MM.1S (cell line): Measurements from ENCODE around the gene KCNIP3.

Experiments
- DNase-seq: peaks from one replicate; pipeline ENCODE4 v3.0.0-alpha.2; 2015
- H2AFZ ChIP-seq: fragments of 300-600 bp; sonication (generic); 2 replicates; pipeline ENCODE4 v1.6.0; 2016; ENCODE audit warnings: antibody characterized with exemption, low read length
- H3F3A ChIP-seq: fragments of 300-600 bp; sonication (generic); 2 replicates; pipeline ENCODE4 v1.6.1; 2016; ENCODE audit warnings: mild to moderate bottlenecking, antibody characterized with exemption, low read length, moderate library complexity, mixed read lengths; ENCODE audit not compliant: insufficient read depth
- H3K27ac ChIP-seq: fragments of 300-600 bp; sonication (generic); 2 replicates; pipeline ENCODE4 v1.5.1; 2016; ENCODE audit warnings: mild to moderate bottlenecking, low read length
- H3K27me3 ChIP-seq: fragments of 300-600 bp; sonication (generic); replicated peaks from 2 replicates; pipeline ENCODE4 v1.6.0; 2016; ENCODE audit warnings: low read length; ENCODE audit not compliant: insufficient read depth
- H3K36me3 ChIP-seq: fragments of 300-600 bp; sonication (generic); replicated peaks from 2 replicates; pipeline ENCODE4 v1.6.1; 2016; ENCODE audit warnings: mild to moderate bottlenecking, low read length, mixed read lengths; ENCODE audit not compliant: insufficient read depth
- H3K4me1 ChIP-seq: fragments of 300-600 bp; sonication (generic); 2 replicates; pipeline ENCODE4 v1.6.1; 2016; ENCODE audit warnings: low read length, mixed read lengths
- H3K4me2 ChIP-seq: fragments of 300-600 bp; sonication (generic); 2 replicates; pipeline ENCODE4 v1.6.0; 2016; ENCODE audit warnings: low read depth, low read length
- H3K4me3 ChIP-seq: fragments of 300-600 bp; sonication (generic); 2 replicates; pipeline ENCODE4 v1.5.1; 2016; ENCODE audit warnings: low read length, mixed read lengths
- H3K79me2 ChIP-seq: fragments of 300-600 bp; sonication (generic); 2 replicates; pipeline ENCODE4 v1.6.1; 2016; ENCODE audit warnings: mixed run types, low read length, mixed read lengths
- H3K9ac ChIP-seq: fragments of 300-600 bp; sonication (generic); 2 replicates; pipeline ENCODE4 v1.6.1; 2016; ENCODE audit warnings: low read length, mixed read lengths
- H3K9me2 ChIP-seq: fragments of 300-600 bp; sonication (generic); replicated peaks from 2 replicates; pipeline ENCODE4 v1.6.1; 2016; ENCODE audit warnings: mild to moderate bottlenecking, low read length, mixed read lengths; ENCODE audit not compliant: insufficient read depth
- H3K9me3 ChIP-seq: fragments of 300-600 bp; sonication (generic); replicated peaks from 2 replicates; pipeline ENCODE4 v1.6.1; 2016; ENCODE audit warnings: mild to moderate bottlenecking, low read length, mixed read lengths; ENCODE audit not compliant: insufficient read depth
- H4K20me1 ChIP-seq: fragments of 300-600 bp; sonication (generic); 2 replicates; pipeline ENCODE4 v1.6.1; 2016; ENCODE audit warnings: mild to moderate bottlenecking, low read length, moderate library complexity, mixed read lengths; ENCODE audit not compliant: insufficient read depth
- CTCF ChIP-seq: fragments of 300-600 bp; sonication (generic); IDR thresholded peaks from 2 replicates; pipeline ENCODE4 v1.5.1; 2016; ENCODE audit warnings: antibody characterized with exemption, low read length, mixed read lengths
- EZH2 ChIP-seq: fragments of 300-600 bp; sonication (generic); optimal IDR thresholded peaks from 2 replicates; pipeline ENCODE3; 2017; ENCODE audit warnings: low read depth, mild to moderate bottlenecking, antibody characterized with exemption, low read length, mixed read lengths
- EZH2phosphoT487 ChIP-seq: fragments of 300-600 bp; sonication (generic); IDR thresholded peaks from 2 replicates; pipeline ENCODE4 v1.6.1; 2018; ENCODE audit warnings: antibody characterized with exemption, low read length

The KCNIP3 gene

GRCh38 chr2:95283562-95283961 is 13.6 kb upstream of the KCNIP3 start:
- Histone ChIP-seq H3K4me1 (no peaks in the 10 kb centered on the region), H3K4me2 (no peak overlapping the region), H3K9ac (no peak overlapping the region), H3K4me3 (no peak overlapping the region), H3F3A (no peaks in the 10 kb centered on the region), H2AFZ (no peak overlapping the region), H3K27me3 (no peaks in the 10 kb centered on the region), H3K27ac (no peak overlapping the region), H3K9me2 (no peaks in the 10 kb centered on the region), H3K9me3 (no peaks in the 10 kb centered on the region), H4K20me1 (no peaks in the 10 kb centered on the region), H3K79me2 (no peaks in the 10 kb centered on the region), H3K36me3 (no peaks in the 10 kb centered on the region)
- TF ChIP-seq CTCF = no peak
- DNase-seq = no peak

GRCh38 chr2:95284886-95285541 is 12.1 kb upstream of the KCNIP3 start:
- Histone ChIP-seq H3K27me3 (no peaks in the 10 kb centered on the region), H3K4me2 (no peak overlapping the region), H3K79me2 (no peaks in the 10 kb centered on the region), H3K9me3 (no peaks in the 10 kb centered on the region), H3K27ac (no peak overlapping the region), H3K4me3 (no peak overlapping the region), H3K9ac (no peak overlapping the region), H3K36me3 (no peaks in the 10 kb centered on the region), H4K20me1 (no peaks in the 10 kb centered on the region), H3K9me2 (no peaks in the 10 kb centered on the region), H3K4me1 (no peaks in the 10 kb centered on the region), H3F3A (no peaks in the 10 kb centered on the region), H2AFZ (no peak overlapping the region)
- no peak for DNase-seq
- no peak for TF ChIP-seq EZH2
- TF ChIP-seq EZH2phosphoT487 = no peak
- TF ChIP-seq CTCF = no peak

GRCh38 chr2:95285542-95285932 is 11.6 kb upstream of the KCNIP3 start:
- H3K9me2 ChIP-seq = no peaks in the 10 kb centered on the region
- H3K4me2 ChIP-seq = no peak overlapping the region
- H3K9ac ChIP-seq = no peak overlapping the region
- H3K9me3 ChIP-seq = no peaks in the 10 kb centered on the region
- no peaks in the 10 kb centered on the region for H3K79me2 ChIP-seq
- no peak for DNase-seq
- H2AFZ ChIP-seq = no peak overlapping the region
- TF ChIP-seq EZH2phosphoT487 (no peak), CTCF (no peak), EZH2 (no peak)
- H3K4me3 ChIP-seq = no peak overlapping the region
- H4K20me1 ChIP-seq = no peaks in the 10 kb centered on the region
- no peaks in the 10 kb centered on the region for H3K27me3 ChIP-seq
- H3F3A ChIP-seq = no peaks in the 10 kb centered on the region
- no peaks in the 10 kb centered on the region for H3K36me3 ChIP-seq
- no peaks in the 10 kb centered on the region for H3K4me1 ChIP-seq
- no peak overlapping the region for H3K27ac ChIP-seq
